ENCODE measurements around the gene NFYB. TPM values are rescaled to one million over a fixed set of nuclear protein-coding genes. Genes with fewer than 3 reads are reported as not detected.

Gene NFYB
- total RNA-seq, 1 experiment from 2014 or later, result 36.0 TPM

- peaks cover 5% of the 10 kb centered on the region for H3K36me3 Mint-ChIP-seq (ENCODE audit: insufficient read depth, unreplicated experiment)
- H3K4me1 Mint-ChIP-seq (ENCODE audit: low read depth, unreplicated experiment), result no peaks in the 10 kb centered on the region
- no peak overlapping the region for H3K4me3 Mint-ChIP-seq (ENCODE audit: low read depth, unreplicated experiment)
- no peak overlapping the region for H3K27ac Mint-ChIP-seq (ENCODE audit: unreplicated experiment)
- H3K9me3 Mint-ChIP-seq (ENCODE audit: low read depth, unreplicated experiment), result no peaks in the 10 kb centered on the region
- no peak for DNase-seq
- no TSS peak for BruUV-seq (replicated peaks)
- intact Hi-C loops (cut with micrococcal nuclease; ENCODE audit: unreplicated experiment), result no loop called here
- CTCF ChIA-PET, result no interaction called here
- H3K27me3 Mint-ChIP-seq (ENCODE audit: unreplicated experiment), result no peaks in the 10 kb centered on the region
- TF ChIP-seq CTCF (IDR thresholded peaks at IDR 0.05; ENCODE audit: unreplicated experiment), result no peak
Observed at GRCh38 chr12:104094284-104094683, 43.7 kb downstream of the NFYB start.

GRCh38 chr12:104091136-104091535 lies 46.9 kb downstream of the NFYB start:
- DNase-seq, result no peak
- no peaks in the 10 kb centered on the region for H3K27me3 Mint-ChIP-seq (ENCODE audit: unreplicated experiment)
- H3K4me3 Mint-ChIP-seq (ENCODE audit: low read depth, unreplicated experiment), result no peak overlapping the region
- H3K27ac Mint-ChIP-seq (ENCODE audit: unreplicated experiment), result no peak overlapping the region
- no peaks in the 10 kb centered on the region for H3K9me3 Mint-ChIP-seq (ENCODE audit: low read depth, unreplicated experiment)
- no TSS peak for BruUV-seq (replicated peaks)
- no peak for TF ChIP-seq CTCF (IDR thresholded peaks at IDR 0.05; ENCODE audit: unreplicated experiment)
- intact Hi-C loops (cut with micrococcal nuclease; ENCODE audit: unreplicated experiment), result no loop called here
- no peaks in the 10 kb centered on the region for H3K36me3 Mint-ChIP-seq (ENCODE audit: insufficient read depth, unreplicated experiment)
- H3K4me1 Mint-ChIP-seq (ENCODE audit: low read depth, unreplicated experiment), result no peaks in the 10 kb centered on the region
- CTCF ChIA-PET, result no interaction called here

- no TSS peak for BruUV-seq (replicated peaks)
- Mint-ChIP-seq H3K4me3 (ENCODE audit: low read depth, unreplicated experiment) (no peak overlapping the region), H3K27me3 (ENCODE audit: unreplicated experiment) (no peaks in the 10 kb centered on the region), H3K27ac (ENCODE audit: unreplicated experiment) (no peak overlapping the region), H3K4me1 (ENCODE audit: low read depth, unreplicated experiment) (no peaks in the 10 kb centered on the region), H3K36me3 (ENCODE audit: insufficient read depth, unreplicated experiment) (no peaks in the 10 kb centered on the region), H3K9me3 (ENCODE audit: low read depth, unreplicated experiment) (no peaks in the 10 kb centered on the region)
- intact Hi-C loops (cut with micrococcal nuclease; ENCODE audit: unreplicated experiment), result no loop called here
- DNase-seq, result no peak
- no peak for TF ChIP-seq CTCF (IDR thresholded peaks at IDR 0.05; ENCODE audit: unreplicated experiment)
- CTCF ChIA-PET, result no interaction called here
Observed at GRCh38 chr12:104090685-104091084, 47.3 kb downstream of the NFYB start.

- BruUV-seq (replicated peaks), result no TSS peak
- CTCF ChIA-PET, result no interaction called here
Observed at GRCh38 chr12:104083769-104084475, 54.1 kb downstream of the NFYB start.

More at GRCh38 chr12:104083769-104084475, 54.1 kb downstream of the NFYB start:
- no peak for TF ChIP-seq CTCF (IDR thresholded peaks at IDR 0.05; ENCODE audit: unreplicated experiment)
- Mint-ChIP-seq H3K4me1 (ENCODE audit: low read depth, unreplicated experiment) (no peaks in the 10 kb centered on the region), H3K36me3 (ENCODE audit: insufficient read depth, unreplicated experiment) (no peaks in the 10 kb centered on the region), H3K4me3 (ENCODE audit: low read depth, unreplicated experiment) (no peak overlapping the region), H3K27me3 (ENCODE audit: unreplicated experiment) (no peaks in the 10 kb centered on the region), H3K27ac (ENCODE audit: unreplicated experiment) (no peak overlapping the region), H3K9me3 (ENCODE audit: low read depth, unreplicated experiment) (no peaks in the 10 kb centered on the region)
- intact Hi-C loops (cut with micrococcal nuclease; ENCODE audit: unreplicated experiment), result no loop called here
- DNase-seq, result no peak

Data from Calu3 (cell line).